ENCODE measurements around the gene GPR146. TPM values are rescaled to one million over a fixed set of nuclear protein-coding genes. Genes with fewer than 3 reads are reported as not detected.
A peak's percentile ranks its signal among the peaks of the same experiment; 100 is the strongest.

Gene GPR146
- total and polyA plus RNA-seq, 2 of the 8 experiments (the other 6 are each of a cell fraction or from before 2014, with no cell fraction given): 1.8 to 2.7 TPM

DNA sequence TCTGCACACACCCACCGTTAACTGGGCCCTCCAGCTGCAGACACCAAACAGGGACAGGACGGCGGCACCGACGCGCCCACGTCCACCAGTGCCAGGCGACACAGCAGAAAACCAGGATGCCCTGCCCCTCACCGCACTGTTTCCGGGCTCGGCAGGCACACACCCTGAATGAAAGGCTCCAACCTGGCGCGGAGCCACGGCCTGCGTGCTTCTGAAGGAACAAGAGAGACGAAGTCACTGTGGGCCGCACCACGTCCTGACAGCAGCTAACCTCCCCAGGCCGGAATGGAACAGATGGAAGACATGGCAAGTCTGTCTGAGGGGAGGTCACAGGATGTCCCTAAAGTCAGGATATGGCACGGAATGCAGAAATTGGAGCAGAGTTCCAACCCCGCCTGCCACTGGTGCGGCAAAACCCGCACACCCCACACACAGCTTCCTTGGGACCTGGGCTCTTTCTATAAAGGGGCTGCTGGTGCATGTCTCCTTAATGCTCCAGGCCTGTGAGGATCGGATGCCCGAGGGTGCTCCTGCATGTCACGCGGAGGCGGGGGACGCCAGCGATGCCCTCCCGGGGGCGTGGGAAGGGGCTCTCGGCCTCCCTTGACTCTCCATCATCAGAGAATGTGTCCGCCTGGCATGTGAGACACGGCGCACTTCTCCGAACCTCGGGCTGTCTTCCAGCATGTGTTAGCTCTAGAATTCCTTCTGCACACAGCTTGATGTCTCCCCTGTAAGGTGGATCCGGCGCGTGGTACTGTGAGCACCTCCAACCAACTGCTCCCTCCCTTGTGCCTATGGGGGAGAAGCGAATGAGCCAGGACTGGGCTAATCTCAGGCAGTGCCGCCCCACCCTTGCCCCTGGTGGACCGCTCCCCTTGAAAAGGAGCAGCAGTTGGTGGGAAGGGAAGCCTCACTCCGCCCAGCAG lies 39.6 kb downstream of the GPR146 start:
- H4K5ac ChIP-seq (ENCODE audit: insufficient read length, low read depth, low read length): no peak overlapping the region
- no peak overlapping the region for H3K23ac ChIP-seq (ENCODE audit: insufficient read length)
- no peak overlapping the region for H2AK5ac ChIP-seq (ENCODE audit: low read depth, low read length)
- H3K18ac ChIP-seq (ENCODE audit: extremely low read depth, low read length): no peak overlapping the region
- H2BK5ac ChIP-seq (ENCODE audit: low read depth, low read length): no peak overlapping the region
- H3K56ac ChIP-seq (replicated peaks; ENCODE audit: insufficient read length, low read depth, low read length): no peak overlapping the region
- peak overlapping the region; percentile 17 for H4K8ac ChIP-seq (ENCODE audit: extremely low read depth, insufficient read depth, low read length)
- no peak overlapping the region for H2BK15ac ChIP-seq (ENCODE audit: low read length)
- FAIRE-seq (no peak), DNase-seq (ENCODE audit: low read depth in 1 of 2, low spot score in 2 of 2) (no peak)
- H3K9ac ChIP-seq (replicated peaks in 1 of 4; ENCODE audit: extremely low read depth in 1 of 4, low read depth in 3 of 4, low read length in 3 of 4): no peak overlapping the region
- peaks cover 0 to 2% of the 10 kb centered on the region in 2 experiments; a peak in 1 of 4 replicates for H3K79me2 ChIP-seq (ENCODE audit: control insufficient read depth in 1 of 2, insufficient read depth in 2 of 2, low read length in 2 of 2)
- H3K4ac ChIP-seq (replicated peaks; ENCODE audit: insufficient read length, low read depth, low read length): no peak overlapping the region
- H4K20me1 ChIP-seq (replicated peaks in 1 of 2; ENCODE audit: control insufficient read depth in 1 of 2, insufficient read depth in 2 of 2, low read length in 2 of 2): peaks cover 3 to 20% of the 10 kb centered on the region in 2 experiments
- H3K9me3 ChIP-seq (ENCODE audit: insufficient read depth in 2 of 2, low read depth in 1 of 2, low read length in 1 of 2): no peaks in the 10 kb centered on the region
- ChIA-PET POLR2A (ENCODE audit: partially characterized antibody) (interaction anchor here (0.6 to 0.7 kb wide), 2 partner anchors 385 to 886 kb away, joined by 3 to 4 read pairs; no protein-coding TSS in a partner anchor), CTCF (ENCODE audit: partially characterized antibody) (interaction anchor here (0.6 to 12.1 kb wide), 10 partner anchors 9 to 177 kb away, joined by 3 to 83 read pairs (median 4); partner anchors contain the start of gene ZFAND2A)
- WGBS, 2 experiments (ENCODE audit: extremely low coverage in 1 of 2, insufficient coverage in 1 of 2, insufficient read length in 1 of 2, insufficient replicate concordance in 2 of 2, low coverage in 1 of 2, low lambda C conversion rate in 2 of 2, missing lambda C conversion rate in 1 of 2): 94% methylated on average over 41 of the region's 45 CpGs; no CpG with 5 or more reads in 1 of the 2 experiments
- H3K14ac ChIP-seq (ENCODE audit: insufficient read length): no peak overlapping the region
- H2AFZ ChIP-seq (ENCODE audit: low read length): no peak overlapping the region
- no peaks in the 10 kb centered on the region for H3K27me3 ChIP-seq (replicated peaks in 1 of 4; ENCODE audit: control insufficient read depth in 3 of 4, extremely low read depth in 1 of 4, insufficient read depth in 3 of 4, low read length in 3 of 4)
- H2BK120ac ChIP-seq (replicated peaks; ENCODE audit: low read depth, low read length): no peak overlapping the region
- H2BK20ac ChIP-seq (ENCODE audit: low read length): no peak overlapping the region
- no peak overlapping the region for H3K27ac ChIP-seq (ENCODE audit: low read depth, low read length)
- peaks cover 2 to 19% (median 4%) of the 10 kb centered on the region in 4 experiments for H3K4me1 ChIP-seq (replicated peaks in 1 of 4; ENCODE audit: control insufficient read depth in 3 of 4, insufficient read depth in 4 of 4, low read length in 3 of 4)
- H3K23me2 ChIP-seq (ENCODE audit: low read depth, low read length): no peaks in the 10 kb centered on the region
- no peak overlapping the region for H3K4me3 ChIP-seq (ENCODE audit: extremely low read depth in 1 of 4, insufficient read depth in 2 of 4, low read depth in 3 of 4, low read length in 4 of 4)
- no peak overlapping the region for H2BK12ac ChIP-seq (ENCODE audit: low read depth, low read length)
- peaks cover 6% of the 10 kb centered on the region; the same call in 1 of the 2 replicates for H3K79me1 ChIP-seq (ENCODE audit: low read depth, low read length)
- no peaks in the 10 kb centered on the region for H3K36me3 ChIP-seq (ENCODE audit: control insufficient read depth in 2 of 4, insufficient read depth in 4 of 4, low read length in 3 of 4)
- H3K4me2 ChIP-seq (ENCODE audit: insufficient read depth in 1 of 2, low read depth in 2 of 2, low read length in 2 of 2): no peak overlapping the region
- H4K91ac ChIP-seq (replicated peaks; ENCODE audit: insufficient read length, low read length): no peak overlapping the region
- TF ChIP-seq NRF1 (IDR thresholded peaks at IDR 0.05; ENCODE audit: low read depth, low read length) (no peak), RBBP5 (IDR thresholded peaks at IDR 0.05; ENCODE audit: borderline replicate concordance, low read depth, low read length) (no peak), NANOG (IDR thresholded peaks at IDR 0.05; ENCODE audit: insufficient read depth, low read depth, low read length, poor library complexity, severe bottlenecking) (no peak), HDAC2 (IDR thresholded peaks at IDR 0.05; ENCODE audit: borderline replicate concordance in 1 of 2, low read depth in 2 of 2, low read length in 2 of 2) (no peak), FOSL1 (IDR thresholded peaks at IDR 0.05; ENCODE audit: insufficient read depth, low read depth, low read length) (no peak)
- TF ChIP-seq, protein P1, sequence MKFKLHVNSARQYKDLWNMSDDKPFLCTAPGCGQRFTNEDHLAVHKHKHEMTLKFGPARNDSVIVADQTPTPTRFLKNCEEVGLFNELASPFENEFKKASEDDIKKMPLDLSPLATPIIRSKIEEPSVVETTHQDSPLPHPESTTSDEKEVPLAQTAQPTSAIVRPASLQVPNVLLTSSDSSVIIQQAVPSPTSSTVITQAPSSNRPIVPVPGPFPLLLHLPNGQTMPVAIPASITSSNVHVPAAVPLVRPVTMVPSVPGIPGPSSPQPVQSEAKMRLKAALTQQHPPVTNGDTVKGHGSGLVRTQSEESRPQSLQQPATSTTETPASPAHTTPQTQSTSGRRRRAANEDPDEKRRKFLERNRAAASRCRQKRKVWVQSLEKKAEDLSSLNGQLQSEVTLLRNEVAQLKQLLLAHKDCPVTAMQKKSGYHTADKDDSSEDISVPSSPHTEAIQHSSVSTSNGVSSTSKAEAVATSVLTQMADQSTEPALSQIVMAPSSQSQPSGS (IDR thresholded peaks at IDR 0.05; ENCODE audit: low read length): no peak
- TF ChIP-seq, protein P2, sequence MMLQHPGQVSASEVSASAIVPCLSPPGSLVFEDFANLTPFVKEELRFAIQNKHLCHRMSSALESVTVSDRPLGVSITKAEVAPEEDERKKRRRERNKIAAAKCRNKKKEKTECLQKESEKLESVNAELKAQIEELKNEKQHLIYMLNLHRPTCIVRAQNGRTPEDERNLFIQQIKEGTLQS (IDR thresholded peaks at IDR 0.05; ENCODE audit: insufficient read depth, low read depth, low read length): no peak

Measured in H1 (cell line).